Hindlimb muscle (tissue), 1 donor: ENCODE measurements around the gene CXCR3. TPM values are rescaled to one million over a fixed set of nuclear protein-coding genes. Genes with fewer than 3 reads are reported as not detected.
"Not testable (repeated sequence)": the region's sequence is repeated elsewhere in the genome, so short reads cannot be mapped to it uniquely, and the experiment has no call there.

Experiments
- DNase-seq: peaks from one replicate; pipeline ENCODE4 v3.0.0-alpha.2; 2013
- polyA plus RNA-seq: library from polyadenylated mRNA; unstranded; fragments of 120-200 nt; gene quantifications from one replicate; pipeline ENCODE4 v1.2.1, GENCODE V29; 2013; ENCODE audit not compliant: insufficient read length

Gene CXCR3
- polyA plus RNA-seq, 1 donor, result 0.32 TPM

DNA sequence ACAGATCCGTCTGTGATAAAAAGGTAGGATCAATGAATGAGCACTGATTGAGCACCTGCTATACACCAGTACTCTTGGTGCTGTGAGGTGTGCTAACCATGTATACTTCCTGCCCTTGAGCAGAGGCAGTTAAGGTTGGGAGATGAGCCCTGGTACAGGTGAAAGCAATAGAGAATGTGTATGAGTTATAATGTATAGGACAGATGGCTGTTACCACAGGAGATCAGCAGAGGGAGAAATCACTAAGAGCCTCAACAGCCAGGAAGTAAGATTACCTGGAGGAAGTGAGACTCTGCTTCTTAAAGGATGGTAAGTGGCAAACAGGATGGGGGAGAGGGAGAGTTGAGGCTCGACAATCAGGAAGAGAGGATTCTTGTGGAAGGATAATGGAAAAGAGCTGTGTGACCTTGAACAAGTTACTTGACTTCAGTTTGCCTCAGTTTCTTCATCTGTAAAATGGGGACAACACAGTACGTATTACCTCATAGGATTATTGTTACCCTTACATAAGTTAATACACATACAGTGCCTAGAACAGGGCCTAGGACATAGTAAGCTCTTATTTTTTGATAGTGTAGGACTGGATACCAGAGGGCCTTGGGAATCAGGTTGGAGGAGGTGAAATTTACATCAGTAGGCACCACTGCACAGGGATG lies 9.1 kb downstream of the CXCR3 start:
- DNase-seq, result no peak

DNA sequence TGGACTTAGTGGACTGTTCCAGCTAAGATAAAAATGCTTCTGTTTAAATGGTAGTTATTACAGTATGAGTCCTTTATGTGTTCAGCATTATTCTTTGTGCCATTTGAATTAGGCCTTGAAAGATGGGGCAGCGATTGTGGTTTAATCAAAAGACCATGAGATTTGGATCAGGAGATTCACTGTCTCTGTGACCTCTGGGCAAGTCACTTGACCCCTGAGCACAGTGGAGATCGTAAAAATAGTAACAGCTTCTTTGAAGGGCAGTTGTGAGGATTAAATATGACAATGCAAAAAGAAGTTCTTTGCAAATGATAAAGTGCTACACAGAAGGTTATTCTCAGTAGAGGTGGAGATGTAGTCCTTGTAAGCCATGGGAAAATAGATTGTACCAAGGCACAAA lies 10.8 kb downstream of the CXCR3 start:
- DNase-seq, result no peak

DNA sequence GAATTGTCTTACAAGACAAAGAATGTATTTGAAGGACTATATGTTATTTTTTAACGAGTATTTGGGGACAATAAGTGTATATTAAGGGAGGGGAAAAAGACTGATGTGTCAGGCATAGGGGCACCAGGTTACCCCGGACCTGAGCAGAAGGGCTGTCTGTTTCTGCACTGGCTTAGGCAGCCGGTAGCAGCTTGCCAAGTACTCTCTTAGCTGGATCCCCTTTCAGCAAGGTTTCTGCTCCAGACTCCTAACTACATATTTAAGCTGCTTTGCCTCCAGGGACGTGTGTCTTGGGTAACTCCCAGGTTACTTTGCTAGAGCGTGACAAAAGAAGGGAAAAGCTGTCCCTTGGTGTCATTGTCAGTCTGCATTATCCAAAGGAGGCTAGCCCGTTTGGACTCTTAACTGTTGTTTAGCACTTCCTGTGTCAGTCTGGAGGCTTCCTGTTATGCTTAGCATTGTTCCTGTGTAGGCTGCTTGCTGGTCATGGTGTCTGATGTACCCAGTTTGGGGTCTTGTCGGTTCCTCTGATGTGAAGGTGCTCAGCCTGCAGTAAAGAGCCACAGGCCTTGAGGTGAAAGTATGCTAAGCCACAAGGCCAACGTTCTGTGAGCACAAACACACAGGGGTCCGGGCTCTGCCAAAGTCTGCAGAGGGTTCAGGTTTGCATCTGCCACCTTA lies 11.6 kb downstream of the CXCR3 start:
- no peak for DNase-seq

DNA sequence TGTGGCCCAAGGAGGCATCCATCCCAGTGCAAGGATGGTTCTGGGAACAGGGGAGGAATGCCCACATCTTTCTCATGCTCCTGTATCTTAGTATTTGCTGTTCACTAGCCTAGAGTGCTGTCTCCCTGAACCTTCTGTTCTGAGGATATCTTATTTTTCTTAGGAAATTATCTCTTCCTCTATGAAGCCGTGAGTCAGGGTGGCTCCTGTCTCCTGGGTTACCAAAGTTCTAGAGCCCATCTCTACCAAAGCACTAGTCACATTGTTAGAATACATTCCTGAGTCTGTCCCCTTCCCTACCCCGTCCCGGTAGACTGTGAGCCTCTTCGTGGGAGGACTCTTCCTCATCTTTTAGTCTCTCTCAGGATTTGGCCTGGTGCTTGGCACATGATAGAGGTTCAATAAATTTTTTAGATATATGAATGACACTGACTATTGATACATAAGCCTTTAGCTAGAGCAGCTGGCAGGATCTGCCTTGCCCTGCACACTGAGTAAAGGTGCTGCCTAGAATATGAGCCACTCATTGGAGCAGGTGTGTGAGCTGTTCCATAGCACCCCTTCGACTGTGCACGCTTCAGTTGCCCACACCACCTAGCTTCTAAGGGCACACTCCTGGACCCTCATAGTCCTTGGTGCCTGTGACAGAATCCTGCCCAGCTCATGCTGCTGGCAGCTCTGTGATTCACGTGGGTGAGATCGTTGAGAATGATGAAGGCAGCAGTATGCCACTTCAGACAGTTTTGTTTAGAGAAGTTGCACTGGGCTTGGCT lies 13.3 kb downstream of the CXCR3 start:
- no peak for DNase-seq

DNA sequence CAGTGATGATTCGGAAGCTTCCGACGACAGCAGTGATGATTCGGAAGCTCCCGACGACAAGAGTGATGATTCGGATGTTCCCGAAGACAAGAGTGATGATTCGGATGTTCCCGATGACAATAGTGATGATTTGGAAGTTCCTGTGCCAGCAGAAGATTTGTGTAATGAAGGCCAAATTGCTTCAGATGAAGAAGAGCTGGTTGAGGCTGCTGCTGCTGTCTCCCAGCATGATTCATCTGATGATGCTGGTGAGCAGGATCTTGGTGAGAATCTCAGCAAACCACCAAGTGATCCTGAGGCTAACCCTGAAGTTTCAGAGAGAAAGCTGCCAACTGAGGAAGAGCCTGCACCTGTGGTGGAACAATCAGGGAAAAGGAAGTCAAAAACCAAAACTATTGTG lies 14.2 kb downstream of the CXCR3 start:
- no peak for DNase-seq

DNA sequence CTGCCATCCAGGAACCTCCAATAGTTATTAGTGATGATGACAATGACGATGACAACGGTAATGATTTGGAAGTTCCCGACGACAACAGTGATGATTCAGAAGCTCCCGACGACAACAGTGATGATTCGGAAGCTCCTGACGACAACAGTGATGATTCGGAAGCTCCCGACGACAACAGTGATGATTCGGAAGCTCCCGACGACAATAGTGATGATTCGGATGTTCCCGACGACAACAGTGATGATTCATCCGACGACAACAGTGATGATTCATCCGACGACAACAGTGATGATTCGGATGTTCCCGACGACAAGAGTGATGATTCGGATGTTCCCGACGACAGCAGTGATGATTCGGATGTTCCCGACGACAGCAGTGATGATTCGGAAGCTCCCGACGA lies 14.7 kb downstream of the CXCR3 start:
- no peak for DNase-seq

DNA sequence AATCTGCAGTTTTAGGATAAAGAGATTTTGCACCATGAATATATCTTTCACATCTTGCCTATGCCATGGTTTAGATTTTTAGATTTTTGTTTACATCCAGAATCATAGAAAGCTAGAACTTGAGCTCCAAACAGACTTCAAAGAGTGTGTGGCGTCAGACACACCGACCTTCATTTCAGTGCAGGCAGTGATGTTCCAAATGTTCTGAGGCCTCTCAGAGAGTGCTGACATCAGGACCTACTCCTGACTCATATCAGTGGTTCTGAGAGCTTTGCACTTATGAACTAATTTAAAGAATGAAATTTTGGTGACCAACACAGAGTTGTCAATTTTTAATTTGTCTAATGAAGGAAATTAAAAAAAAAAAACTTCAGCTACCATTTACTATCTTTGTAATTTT lies 18.3 kb downstream of the CXCR3 start:
- DNase-seq, result no peak

DNA sequence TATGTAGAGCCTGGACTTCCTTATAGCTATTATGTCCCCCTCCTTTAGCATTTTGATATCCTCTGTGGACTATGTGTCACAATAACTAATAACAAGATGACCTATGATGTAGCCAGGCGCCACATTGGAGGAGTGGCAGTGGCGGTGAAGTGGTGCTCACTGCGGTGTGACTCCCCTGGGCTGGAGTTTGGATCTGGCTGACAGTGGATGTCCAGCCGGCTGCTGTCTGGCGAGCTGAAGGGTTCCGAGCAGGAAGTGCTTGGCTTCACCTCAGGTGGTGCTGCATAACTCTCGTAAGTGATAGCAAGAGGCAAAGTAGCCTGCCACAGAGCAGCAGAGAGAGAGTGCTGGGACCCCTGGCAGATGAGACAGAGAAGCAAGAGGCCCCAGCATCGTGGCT lies 25.1 kb downstream of the CXCR3 start:
- DNase-seq, result not testable (repeated sequence)

DNA sequence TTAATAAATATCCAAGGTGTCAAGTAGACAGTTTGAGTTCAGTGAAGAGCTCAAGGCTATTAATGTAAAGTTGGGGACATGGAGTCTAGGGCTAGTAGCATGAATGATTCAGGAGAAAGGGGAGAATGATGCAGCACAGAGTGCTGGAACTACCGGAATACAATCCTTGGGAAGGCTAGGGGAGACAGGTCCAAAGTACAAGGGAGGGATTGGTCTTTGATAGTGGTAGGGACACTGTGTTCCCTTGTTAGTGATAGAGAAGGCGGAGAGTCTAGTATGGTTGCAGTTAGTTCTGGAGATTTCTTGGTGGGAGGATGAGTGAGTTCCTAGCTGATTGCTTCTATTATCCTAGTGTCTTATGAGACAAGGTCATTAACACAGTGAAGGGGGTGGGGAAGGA lies 31.4 kb downstream of the CXCR3 start:
- DNase-seq, result no peak

DNA sequence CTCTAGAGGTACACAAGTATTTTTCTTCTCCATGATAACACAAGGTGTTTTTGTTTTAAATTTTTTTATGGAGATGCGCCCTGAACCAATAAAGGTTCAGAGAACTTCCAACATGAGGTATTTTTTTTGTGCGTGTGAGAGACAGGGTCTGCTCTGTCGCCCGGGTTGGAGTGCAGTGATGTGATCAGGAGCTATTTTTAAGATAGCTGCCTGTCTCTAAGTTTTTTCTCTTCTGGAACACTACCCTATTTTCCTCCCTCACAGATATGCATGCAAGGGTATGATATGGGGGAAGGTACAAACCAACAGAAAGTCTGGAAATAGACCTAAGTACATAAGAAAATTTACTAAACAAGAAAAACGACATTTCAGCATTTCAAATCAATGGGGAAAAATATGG lies 37.1 kb downstream of the CXCR3 start:
- DNase-seq, result no peak

DNA sequence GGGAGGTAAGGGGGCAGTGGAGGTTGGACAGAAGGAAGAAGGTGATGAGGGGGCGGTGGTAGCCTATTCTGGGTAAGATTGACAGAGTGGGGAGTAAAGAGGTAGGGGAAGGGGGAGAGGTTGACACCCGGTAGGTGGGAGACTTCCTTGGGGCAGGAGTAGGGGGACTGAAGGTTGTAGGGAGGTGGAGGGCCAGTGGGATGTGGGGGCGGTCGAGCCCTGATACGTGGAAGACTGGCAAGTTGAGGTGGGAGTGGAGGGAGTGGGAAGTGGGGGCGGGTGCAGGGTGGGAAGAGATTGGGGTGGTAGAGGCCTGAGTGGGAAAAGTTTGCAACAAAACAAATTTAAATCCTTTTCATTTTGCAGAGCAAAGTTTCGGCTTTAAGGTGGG lies 38.3 kb downstream of the CXCR3 start:
- DNase-seq, result no peak

DNA sequence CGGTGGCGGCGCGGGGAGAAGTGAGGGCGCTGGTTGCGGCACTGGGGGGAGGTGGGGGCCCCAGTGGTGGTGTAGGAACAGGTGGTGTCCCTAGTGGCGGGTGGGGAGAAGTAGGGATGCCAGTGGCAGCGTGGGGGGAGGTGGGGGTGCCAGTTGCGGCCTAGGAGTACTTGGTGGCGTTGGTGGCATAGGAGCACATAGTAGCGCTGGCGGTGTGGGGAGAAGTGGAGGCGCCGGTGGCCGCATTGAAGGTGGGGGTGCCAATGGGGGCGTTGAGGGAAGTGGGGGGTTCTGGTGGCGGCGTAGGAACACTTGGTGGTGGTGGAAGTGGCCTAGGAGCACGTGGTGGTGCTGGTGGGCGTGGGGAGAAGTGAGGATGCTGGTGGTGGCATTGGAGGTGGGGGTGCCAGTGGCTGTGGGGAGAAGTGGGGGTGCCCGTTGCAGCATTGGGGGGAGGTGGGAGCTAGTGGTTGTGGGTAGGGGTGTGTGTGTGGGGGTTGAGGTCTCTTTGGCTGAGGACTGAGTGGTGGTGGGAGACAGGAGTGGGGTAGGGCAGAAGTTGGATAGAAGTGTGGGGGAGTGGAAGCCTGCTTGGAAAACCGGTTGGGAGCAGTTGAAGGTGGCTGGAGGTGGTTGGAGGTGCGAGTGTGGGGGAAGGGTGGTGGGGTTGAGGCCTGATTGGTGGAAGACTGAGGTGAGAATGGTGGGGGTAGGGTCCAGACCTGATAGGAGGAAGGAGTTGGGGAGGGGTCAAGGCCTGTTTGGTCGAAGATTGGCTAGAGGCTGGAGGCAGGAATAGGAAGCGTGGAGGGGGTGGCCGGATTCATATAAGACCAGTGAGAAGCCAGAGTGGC lies 38.9 kb downstream of the CXCR3 start:
- no peak for DNase-seq

DNA sequence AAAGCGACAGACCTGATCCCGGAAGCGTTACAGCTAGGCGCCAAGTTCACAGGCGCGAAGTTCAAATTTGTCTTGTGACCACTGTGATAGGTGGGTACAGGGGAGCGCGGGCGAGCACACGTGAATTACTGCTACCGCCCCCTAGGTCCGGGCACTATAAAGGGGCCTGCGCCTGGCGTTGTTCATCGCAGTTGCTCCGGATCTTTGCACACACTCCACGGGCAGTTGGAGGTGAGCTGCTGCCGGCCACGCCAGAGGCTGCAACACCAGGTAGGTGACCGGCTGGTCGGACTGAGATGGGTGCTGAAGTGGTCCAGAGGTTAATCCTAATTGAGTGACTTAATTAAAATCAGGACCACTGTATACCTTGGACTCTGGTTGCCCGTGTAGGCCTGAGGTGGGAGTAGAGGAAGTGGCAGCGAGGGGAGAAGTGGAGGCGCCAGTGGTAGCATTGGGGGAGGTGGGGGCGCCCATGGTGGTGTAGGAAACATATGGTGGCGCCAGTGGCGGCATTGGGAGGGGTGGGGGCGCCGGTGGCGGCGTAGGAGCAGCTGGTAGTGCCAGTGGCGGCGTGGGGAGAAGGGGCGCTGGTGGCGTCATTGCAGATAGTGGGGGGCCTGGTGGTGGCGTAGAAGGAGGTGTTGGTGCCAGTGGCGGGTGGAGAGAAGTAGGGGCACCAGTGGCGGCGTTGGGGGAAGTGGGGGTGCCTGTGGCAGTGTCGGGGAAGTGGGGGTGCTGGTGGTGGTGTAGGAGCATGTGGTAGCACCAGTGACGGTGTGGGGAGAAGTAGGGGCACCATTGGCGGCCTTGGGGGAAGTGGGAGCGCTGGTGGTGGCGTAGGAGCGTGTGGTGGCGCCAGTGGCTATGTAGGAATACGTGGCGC lies 39.8 kb downstream of the CXCR3 start, which contains the start of gene GCNA:
Gene GCNA (plus strand): TSS at position 185 of the 883 bp plus-strand sequence. CDS start 2,385 bp downstream, outside the sequence.
- no peak for DNase-seq

DNA sequence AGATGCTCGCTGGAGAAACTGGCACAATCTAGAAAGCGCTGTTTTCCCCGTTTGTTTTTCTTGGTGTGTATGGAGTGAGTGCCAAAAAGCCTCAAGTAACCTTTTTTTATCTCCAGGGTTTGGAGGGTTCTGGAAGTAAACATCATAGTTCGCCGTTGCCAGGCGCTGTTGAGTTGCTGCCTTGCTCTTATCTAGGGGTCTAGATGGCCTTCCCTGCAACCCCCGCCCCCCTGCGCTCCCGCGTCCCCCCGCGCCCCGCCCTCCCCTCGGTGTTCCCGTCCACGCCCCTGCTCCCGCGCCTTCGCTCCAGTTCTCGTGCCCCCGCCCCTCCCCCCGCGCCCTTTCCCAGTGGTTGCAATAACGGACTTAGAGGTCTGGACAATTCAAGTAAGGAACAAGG lies 40.6 kb downstream of the CXCR3 start:
- no peak for DNase-seq

DNA sequence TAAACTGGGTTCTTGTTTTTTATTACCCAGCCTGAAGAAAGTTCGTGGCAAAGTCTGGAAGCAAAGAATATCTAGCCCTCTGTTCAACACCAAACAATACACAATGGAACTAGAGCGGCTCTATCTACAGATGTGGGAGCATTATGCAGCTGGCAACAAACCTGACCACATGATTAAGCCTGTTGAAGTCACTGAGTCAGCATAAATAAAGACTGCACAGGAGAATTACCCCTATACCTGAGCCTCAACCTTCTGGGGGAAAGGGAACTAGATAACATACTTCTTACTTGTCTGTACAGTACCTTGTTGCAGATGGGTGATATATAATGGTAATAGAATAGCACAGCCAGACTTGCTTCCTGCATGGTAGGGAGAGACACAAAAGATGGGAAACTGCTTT lies 44.7 kb downstream of the CXCR3 start:
- DNase-seq, result no peak

DNA sequence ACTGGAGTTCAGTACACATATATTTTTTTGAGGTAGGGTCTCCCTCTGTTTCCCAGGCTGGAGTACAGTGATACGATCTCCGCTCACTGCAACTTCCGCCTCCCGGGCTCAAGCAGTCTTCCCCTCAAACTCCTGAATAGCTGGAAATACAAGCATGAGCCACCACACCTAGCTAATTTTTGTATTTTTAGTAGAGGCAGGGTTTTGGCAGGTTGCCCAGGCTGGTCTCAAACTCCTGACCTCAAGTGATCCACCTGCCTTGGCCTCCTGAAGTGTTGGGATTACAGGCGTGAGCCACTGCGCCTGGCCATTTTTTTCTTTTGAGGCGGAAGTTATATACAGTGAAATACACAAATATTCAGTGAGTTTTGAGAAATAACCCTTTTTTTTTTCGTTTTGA lies 46.9 kb downstream of the CXCR3 start:
- DNase-seq, result not testable (repeated sequence)

Other genes with a start within 250 kb of the CXCR3 start
- 145 TPM for gene OGT, start 85.4 kb downstream of the CXCR3 start, polyA plus RNA-seq
- 2.1 TPM for gene GCNA, start 40.1 kb downstream of the CXCR3 start, polyA plus RNA-seq
- gene CXorf49, start 99.8 kb upstream of the CXCR3 start, polyA plus RNA-seq, result not detected
- not detected for gene CXorf49B, start 144.8 kb upstream of the CXCR3 start, polyA plus RNA-seq